Stimulated activated CD8-positive, alpha-beta memory T cell treated with anti-CD3 and anti-CD28 coated beads, Interleukin-7, amount 100 ng/mL, for 1 hour (primary cell): ENCODE measurements around the gene RCE1.
"Not testable (repeated sequence)": the region's sequence is repeated elsewhere in the genome, so short reads cannot be mapped to it uniquely, and the experiment has no call there.

ENCODE experiments used
- DNase-seq, 2 donors: peaks; one replicate each; pipeline ENCODE4 v3.0.0-alpha.2; 2020; ENCODE audit warnings: low read depth in 2 of 2

The RCE1 gene, protein sequence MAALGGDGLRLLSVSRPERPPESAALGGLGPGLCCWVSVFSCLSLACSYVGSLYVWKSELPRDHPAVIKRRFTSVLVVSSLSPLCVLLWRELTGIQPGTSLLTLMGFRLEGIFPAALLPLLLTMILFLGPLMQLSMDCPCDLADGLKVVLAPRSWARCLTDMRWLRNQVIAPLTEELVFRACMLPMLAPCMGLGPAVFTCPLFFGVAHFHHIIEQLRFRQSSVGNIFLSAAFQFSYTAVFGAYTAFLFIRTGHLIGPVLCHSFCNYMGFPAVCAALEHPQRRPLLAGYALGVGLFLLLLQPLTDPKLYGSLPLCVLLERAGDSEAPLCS

DNA sequence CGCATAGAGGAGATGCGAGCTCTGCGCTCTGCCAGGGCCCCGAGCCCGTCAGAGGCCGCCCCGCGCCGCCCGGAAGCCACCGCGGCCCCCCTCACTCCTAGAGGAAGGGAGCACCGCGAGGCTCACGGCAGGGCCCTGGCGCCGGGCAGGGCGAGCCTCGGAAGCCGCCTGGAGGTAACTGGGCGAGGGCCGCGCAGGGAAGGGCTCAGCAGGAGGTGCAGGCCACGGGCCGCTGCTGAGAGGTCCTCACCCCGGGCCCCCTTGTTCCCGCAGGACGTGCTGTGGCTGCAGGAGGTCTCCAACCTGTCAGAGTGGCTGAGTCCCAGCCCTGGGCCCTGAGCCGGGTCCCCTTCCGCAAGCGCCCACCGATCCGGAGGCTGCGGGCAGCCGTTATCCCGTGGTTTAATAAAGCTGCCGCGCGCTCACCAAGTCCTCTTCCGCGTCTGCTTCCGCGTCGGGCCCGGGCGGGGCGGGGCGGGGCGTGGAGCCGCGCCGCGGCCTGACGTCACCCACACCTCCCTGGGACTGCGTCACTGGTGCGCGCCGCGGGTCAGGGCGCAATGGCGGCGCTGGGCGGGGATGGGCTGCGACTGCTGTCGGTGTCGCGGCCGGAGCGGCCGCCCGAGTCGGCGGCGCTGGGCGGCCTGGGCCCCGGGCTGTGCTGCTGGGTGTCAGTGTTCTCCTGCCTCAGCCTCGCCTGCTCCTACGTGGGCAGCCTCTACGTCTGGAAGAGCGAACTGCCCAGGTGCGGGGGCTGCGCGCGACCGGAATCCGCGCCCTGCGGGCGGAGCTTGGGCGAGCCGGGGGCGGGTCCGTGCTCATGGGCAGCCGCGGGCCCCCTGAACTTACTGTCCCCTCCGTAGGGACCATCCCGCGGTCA lies at the start of gene RCE1:
Gene RCE1, plus strand, starts transcription at position 546 of the 880 bp plus-strand sequence. Its CDS starts 15 bp downstream, at position 561.
- DNase-seq = peak; percentile 77 to 83

DNA sequence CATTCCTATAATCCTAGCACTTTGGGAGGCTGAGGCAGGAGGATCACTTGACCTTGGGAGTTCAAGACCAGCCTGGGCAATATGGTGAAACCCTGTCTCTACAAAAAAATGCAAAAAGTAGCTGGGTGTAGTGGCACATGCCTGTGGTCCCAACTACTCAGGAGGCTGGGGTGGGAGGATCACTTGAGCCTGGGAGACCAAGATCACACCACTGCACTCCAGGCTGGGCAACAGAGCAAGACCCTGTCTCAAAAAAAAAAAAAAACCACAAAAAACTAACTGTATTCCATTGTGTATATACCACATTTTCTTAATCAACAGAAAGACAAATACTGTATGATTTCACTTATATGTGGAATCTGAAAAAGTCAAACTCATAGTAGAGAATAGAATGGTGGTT lies 43.4 kb upstream of the RCE1 start:
- DNase-seq = not testable (repeated sequence)

DNA sequence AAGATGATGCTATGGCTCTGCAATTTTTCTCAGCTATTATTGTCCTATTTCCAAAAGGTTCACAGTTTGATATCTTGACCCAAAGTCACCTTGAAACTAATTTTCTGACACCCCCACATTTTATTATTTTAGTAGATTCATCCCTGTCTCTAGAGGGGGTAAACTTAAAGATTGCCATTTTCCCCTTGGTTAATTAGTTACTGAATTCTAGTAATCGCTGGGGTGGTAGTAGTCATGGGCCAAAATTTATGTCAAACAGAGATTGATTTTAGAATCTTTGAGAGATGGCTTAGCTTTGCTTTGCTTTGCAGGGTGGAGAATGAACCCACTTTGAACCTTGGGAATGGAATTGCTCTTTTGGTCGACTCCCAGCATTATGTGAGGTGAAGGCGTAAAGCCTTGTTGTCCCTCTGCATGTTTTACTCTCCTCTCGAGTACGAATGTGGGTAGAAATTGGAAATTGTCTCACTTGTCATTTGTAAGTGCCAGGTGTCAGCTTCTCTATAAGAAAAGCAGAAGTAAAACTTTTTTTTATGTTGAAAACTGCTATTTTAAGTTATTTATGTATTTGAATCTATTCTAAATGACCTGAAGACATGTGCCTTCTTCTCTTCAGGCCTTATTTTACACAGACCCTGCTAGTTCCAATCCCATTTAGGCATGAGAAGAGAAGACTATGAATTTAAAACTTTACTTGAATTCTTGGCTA lies 42.4 kb upstream of the RCE1 start:
- DNase-seq = no peak

DNA sequence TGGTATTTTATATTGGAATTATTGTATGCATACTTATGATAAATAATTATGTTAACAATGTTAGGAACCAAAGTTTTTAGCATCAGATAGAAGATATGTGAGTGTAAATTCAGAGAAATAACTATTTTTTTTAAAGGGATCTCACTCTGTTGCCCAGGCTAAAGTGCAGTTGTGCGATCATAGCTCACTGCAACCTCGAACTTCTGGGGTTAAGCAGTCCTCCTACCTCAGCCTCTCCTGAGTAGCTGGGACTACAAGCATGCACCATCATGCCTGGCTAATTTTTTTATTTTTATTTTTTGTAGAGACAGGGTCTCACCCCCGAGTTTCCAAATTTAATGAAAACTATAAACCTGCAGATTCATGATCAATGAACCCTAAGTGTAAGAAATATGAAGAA lies 33.6 kb upstream of the RCE1 start:
- DNase-seq = no peak

DNA sequence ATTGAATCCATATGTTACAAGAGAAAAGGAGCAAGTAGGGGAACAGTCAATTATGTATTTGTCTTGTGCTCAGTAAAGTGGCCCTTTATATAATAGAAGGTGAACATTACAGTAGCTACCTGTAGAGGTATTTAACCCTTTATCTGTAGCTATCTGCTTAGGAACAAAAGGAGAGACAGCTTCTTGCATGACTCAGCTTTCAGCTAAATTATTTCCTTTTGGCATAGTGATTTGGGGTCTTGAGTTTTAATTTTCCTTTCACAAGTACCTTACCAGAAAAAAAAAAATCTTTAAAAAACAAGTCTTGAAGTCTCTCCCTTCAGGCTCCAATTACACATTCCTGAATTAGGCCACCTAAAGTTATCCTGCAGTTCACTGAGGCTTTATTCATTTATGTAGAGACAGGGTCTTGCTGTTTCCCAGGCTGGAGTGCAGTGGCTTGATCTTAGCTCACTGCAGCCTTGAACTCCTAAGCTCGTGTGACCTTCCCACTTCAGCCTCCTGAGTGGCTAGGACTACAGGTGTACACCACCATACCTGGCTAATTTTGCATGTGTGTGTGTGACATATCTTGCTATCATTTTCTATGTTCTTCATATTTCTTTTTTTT lies 32.6 kb upstream of the RCE1 start:
- DNase-seq = no peak

DNA sequence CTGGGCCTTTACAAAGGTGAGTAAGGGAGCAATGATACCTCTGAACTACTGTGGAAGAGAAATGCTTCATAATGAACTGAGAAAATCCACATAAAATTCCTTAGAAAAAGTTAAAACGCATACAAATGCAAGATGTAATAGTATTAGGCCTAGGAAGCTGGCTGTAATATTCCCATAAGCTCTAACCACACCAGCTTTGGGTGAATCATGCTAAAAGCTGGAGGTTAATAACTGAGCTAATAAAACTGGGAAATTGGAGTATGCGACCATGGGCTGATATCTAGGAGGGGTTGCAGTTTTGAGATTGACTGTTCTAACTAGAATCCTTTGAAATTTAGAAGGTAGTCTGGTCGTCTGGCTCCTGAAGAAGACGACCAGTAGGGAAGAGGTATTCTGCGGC lies 28.6 kb upstream of the RCE1 start:
- no peak for DNase-seq

DNA sequence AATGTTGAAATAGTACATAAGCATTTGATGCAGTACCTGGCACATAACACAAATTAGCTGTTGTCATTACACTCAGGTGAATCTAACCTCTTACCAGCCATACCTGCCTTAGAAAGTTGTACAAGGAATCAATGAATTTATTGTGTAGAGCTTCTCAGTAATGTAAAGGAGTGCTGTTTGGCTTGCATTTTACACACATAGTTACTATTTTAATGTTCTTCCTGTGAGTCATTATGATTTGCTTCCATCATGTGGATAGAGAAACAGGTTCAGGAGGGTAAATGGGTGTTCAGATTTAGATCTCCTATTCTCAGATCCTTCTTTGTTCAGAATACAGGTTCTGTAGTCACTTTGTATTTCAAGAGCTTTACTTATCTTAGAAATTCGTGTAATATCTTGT lies 27.6 kb upstream of the RCE1 start:
- DNase-seq = no peak

DNA sequence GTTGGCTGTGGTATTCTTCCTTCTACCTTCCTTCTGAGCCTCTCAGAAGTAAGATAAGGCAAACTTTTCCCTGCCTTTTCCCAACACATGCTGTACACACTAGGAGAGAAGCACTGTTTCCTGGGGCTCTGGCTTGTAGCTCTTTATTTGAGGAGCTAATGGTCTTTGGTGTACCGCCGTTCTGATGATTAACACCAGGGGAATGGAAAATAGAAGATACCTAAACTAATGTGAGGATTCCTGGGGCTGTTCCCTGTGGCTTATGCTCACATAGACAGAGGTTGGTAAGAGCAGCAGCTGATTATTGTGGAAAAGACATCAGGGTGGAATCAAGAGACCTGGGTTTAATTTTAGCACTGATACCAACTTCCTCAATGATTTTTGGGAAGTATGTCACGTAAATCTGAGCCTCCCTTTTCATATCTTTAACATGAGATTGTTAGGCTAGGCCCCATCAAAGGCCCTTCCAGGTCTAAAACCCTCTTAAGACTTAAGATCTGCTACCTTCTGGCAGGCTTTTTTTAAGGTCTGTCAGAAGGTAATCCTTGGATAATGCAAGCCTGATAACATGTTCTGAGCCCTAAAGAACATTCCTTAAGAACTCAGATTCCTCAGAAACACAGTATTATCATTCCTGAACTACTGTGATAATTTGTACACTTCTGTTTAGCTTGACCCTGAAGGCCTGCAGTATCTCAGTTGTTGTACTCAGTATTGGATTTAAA lies 24.8 kb upstream of the RCE1 start:
- DNase-seq = no peak

DNA sequence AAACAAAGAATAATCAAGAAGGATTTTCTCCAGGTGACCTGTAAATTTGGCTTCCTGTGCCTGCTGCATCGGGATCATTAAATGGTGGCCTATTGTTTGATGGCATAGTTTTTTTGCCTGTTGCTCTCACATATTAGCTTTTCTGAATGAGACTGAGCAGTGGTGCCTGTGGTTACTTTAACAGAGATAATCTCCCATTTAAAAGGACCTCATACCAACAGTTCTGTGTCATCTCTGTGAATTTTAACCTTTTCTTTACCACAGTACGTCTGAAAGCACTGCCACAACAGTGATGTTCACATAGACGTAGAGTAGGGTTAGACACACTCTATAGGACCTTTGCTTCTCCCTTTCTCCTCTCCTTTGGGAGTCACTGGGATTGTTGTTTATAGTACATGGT lies 22.9 kb upstream of the RCE1 start:
- DNase-seq = no peak

DNA sequence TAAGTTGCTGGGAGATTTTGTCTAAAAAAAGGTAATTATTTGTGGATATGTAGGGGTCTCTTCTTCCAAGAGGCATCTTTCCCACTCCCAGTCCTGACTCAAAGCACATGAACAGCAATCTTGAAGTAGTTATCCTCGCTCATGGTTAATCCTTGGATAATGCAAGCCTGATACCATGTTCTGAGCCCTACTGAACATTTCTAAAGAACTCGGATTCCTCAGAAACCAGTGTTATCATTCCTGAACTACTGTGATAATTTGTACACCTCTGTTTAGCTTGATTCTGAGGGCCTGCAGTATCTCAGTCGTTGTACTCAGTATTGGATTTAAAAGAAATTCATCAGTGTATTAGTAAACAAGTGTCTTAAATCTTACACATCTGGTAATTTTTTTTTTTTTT lies 22.3 kb upstream of the RCE1 start:
- no peak for DNase-seq

DNA sequence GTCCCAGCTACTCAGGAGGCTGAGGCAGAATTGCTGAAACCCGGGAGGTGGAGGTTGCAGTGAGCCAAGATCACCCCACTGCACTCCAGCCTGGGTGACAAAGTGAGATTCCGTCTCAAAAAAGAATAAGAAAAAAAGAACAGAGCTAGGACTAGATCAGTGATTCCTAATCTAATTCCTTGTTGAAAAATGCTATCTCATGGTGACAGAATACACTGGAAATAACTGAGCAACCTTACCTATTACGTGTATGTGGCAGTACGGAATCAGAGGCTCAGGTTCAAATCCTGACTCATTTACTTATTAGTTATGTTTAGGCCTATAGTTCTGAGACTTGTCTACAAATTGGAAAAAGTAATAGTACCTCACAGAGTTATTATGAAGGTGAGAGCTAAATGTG lies 19.5 kb upstream of the RCE1 start:
- no peak for DNase-seq

DNA sequence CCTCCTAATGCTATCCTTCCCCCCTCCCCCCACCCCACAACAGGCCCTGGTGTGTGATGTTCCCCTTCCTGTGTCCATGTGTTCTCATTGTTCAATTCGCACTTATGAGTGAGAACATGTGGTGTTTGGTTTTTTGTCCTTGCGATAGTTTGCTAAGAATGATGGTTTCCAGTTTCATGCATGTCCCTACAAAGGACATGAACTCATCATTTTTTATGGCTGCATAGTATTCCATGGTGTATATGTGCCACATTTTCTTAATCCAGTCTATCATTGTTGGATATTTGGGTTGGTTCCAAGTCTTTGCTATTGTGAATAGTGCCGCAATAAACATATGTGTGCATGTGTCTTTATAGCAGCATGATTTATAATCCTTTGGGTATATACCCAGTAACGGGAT lies 18.7 kb upstream of the RCE1 start:
- not testable (repeated sequence) for DNase-seq

DNA sequence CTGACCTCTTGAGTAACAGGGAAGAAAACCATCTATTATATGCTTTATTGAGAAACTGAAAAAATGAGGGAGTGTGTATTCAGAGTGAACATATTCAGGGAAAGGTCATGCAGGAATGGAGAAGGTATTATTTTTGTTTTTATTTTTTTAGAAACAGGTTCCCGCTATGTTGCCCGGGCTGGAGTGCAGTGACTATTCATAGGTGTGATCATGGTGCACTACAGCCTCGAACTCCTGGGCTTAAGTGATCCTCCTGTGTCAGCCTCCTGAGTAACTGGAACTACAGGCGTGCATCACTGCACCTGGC lies 8.7 kb upstream of the RCE1 start:
- DNase-seq = no peak

DNA sequence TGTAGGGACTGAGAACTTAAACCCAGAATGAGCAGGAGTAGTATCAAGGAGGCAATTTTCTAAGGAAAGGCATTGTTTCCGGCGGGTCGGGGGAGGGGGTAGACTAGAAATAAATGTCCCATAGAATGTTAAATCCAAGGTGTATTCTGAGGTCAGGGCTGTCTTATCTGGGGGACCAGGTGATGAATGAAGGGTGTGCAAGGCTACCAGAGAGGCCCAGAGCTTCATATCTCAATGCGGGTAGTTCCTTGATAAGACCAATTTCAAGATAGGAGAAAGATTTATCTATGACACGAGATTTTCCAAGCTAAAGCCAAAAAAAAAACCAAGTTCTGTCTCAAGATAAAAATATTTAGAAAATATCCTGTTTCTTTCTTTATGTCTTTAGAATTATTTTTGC lies 8.3 kb upstream of the RCE1 start:
- DNase-seq = no peak

DNA sequence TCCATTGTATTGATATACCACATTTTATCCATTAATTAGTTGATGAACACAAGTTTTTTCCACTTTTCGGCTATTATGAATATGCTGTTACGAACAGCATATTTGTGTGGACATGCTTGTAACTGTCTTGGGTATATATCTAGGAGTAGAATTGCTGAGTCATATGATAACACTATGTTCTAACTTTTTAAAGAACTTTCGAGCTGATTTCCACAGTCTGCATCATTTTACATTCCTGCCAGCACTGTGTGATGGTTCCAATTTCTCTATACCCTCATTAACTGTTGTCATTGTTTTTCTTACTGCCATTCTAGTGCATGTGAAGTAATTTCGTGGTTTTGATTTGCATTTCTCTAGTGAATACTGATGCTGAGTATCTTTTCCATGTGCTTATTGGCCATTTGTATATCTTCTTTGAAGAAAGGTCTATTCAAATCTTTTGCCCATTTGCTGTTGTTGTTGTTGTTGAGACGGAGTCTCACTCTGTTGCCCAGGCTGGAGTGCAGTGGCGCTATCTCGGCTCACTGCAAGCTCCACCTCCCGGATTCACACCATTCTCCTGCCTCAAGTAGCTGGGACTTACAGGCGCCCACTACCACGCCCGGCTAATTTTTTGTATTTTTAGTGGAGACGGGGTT lies 7.4 kb upstream of the RCE1 start:
- no peak for DNase-seq

DNA sequence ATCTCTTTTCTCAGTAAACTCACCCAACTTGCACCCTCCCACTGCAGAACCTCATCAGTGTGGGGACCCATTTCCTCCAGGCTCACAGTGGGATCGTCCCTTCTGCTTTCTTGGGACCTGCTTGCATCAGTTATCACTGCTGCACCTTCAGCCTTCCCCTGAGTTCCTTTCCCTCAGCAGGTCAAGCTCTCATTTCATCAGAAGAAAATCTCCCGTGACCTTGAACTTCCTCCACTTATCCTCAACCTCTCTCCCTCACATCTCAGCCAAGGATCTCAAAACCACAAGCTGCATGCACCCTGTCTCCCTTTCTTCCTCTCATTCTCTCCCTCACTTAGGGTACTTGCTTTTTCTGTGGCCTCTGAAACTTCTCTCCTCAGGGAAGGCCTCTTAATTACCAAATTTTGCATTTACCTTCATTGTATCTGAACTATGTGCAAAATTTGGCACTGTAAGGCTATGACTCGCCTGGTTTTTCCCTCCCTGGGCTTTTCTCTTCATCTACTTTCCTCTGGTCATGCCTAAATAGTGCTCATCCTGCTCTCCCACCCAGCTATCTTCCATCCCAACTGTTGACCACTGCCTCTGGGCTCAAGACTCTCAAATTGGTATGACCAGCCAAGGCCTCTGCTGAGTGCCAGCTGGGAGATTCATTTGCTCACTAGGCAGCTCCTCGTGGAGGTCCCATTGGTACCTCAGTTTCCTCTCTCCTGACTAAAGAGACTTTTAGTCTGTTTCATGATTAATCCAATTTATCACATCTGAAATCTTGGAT lies 2.7 kb upstream of the RCE1 start:
- no peak for DNase-seq

DNA sequence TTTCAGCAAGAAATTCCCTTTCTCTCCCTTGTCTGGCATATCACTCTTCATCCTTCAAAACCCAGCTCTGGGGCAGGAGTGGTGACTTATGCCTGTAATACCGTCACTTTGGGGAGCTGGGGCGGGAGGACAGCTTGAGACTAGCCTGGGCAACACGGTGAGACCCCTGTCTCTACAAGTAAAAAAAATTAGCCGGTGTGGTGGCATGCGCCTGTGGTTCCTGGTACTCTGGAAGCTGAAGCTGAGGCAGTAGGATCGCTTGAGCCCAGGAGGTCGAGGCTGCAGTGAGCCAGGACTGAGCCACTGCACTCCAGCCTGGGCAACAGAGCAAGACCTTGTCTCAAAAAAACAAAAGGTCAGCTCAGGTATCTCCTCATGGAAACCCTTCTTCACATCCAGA lies 1.4 kb upstream of the RCE1 start:
- DNase-seq = no peak

DNA sequence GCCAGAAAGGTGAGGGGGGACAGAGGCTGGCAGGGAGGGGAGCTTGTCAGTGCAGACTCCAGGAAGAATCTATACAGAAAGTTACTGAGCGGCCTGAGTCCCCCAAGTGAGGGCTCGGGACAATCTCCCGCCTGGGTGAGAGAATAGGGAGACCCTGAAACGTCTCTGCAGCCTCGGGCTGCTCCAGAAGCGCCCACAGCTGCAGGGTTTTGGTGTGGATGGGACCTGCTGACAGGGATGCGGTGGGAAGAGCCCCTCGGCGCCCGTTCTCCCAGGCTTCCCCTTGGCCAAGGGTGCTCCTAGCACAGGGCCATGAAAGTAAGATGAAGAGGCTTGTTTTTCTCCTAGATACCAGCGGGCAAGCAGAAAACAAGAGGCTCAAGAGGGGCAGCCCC lies 743 bp upstream of the RCE1 start:
- DNase-seq = no peak

DNA sequence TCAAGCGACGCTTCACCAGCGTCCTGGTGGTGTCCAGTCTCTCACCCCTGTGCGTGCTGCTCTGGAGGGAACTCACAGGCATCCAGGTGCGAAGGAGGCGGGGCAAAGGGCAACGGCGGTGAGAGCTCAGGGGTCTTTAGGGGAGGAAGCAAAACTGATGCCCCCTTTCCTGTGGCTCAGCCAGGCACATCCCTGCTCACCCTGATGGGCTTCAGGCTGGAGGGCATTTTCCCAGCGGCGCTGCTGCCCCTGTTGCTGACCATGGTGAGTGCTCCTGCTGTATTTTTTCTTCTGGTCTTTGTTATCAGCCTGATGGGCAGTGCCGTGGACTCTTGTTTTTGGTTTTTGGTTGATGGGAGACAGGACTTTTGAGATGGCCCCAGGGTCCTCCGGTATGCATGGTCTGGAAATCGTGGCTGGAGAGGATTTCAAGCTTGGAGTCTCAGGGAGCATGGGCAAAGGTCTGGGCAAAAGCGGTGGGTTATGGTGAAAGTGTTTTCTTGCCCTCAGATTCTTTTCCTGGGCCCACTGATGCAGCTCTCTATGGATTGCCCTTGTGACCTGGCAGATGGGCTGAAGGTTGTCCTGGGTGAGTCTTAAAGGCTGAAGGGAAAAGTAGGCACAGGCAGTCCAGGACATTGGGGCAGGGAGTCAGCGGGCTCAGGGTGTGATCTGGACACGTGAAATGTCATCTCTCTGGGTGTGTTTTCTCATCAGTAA lies 695 bp downstream of the RCE1 start:
- DNase-seq = no peak
